Rectal smooth muscle tissue (tissue), 1 donor: ENCODE data around the gene SDHA.
"Not testable (repeated sequence)": the region's sequence is repeated elsewhere in the genome, so short reads cannot be mapped to it uniquely, and the experiment has no call there.

Experiments
- H3K27ac ChIP-seq: one replicate; pipeline ENCODE4 v1.7.0; 2013; ENCODE audit warnings: low read depth, low read length, inconsistent platforms
- H3K27me3 ChIP-seq: one replicate; pipeline ENCODE4 v1.7.0; 2013; ENCODE audit warnings: low read length; ENCODE audit not compliant: control insufficient read depth, insufficient read depth
- H3K36me3 ChIP-seq: one replicate; pipeline ENCODE4 v1.7.0; 2013; ENCODE audit warnings: low read length; ENCODE audit not compliant: control insufficient read depth, insufficient read depth
- H3K4me1 ChIP-seq: one replicate; pipeline ENCODE4 v1.7.0; 2013; ENCODE audit warnings: low read length; ENCODE audit not compliant: control insufficient read depth, insufficient read depth
- H3K4me3 ChIP-seq: one replicate; pipeline ENCODE4 v1.7.0; 2013; ENCODE audit warnings: low read length
- H3K9ac ChIP-seq: one replicate; pipeline ENCODE4 v1.7.0; 2013; ENCODE audit warnings: low read length

SDHA gene

DNA sequence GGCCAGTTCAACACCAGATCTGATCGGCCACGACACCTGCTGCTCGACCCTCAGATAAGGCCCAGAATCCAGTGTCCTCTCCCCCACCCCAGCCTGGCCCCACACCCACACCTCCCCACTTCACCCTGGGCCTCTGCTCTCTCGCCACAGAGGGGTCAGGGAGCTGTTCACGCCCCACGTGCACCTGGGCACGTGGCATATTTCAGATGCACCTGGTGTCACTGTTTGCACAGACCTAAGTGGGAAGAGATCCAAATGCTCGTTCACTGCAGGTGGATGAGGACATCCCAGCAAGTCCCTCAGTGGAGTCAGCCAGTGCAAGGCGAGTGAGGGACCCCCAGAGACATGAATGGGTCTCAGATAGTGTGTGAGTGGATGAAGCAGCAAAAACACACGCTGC, 78.1 kb downstream of the SDHA start:
- not testable (repeated sequence) for H3K4me1 ChIP-seq

DNA sequence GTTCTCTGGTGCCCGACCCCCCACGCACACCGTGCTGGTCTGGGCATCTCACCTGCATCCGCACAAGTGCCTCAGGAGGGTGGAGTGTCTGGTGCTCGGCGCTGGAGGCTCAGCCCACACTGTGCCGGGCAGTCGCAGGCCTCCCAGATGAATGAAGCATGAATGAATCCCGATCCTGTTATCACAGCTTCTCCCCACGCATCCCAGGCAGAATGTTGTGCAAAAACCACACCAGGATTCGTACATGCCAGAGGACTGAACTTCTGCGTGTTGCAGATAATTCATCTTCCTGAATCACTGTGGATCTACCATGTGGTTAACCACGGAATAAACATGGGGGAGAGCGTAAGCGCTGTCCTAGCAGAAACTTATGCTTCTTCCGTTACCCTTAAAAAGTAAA, 78.8 kb downstream of the SDHA start:
- H3K27ac ChIP-seq, H3K4me1 ChIP-seq, H3K27me3 ChIP-seq, H3K36me3 ChIP-seq, H3K9ac ChIP-seq, H3K4me3 ChIP-seq: not testable (repeated sequence)

More for the DNA sequence above, 78.1 kb downstream of the SDHA start:
- H3K36me3 ChIP-seq, H3K27ac ChIP-seq, H3K27me3 ChIP-seq, H3K4me3 ChIP-seq, H3K9ac ChIP-seq: not testable (repeated sequence)

DNA sequence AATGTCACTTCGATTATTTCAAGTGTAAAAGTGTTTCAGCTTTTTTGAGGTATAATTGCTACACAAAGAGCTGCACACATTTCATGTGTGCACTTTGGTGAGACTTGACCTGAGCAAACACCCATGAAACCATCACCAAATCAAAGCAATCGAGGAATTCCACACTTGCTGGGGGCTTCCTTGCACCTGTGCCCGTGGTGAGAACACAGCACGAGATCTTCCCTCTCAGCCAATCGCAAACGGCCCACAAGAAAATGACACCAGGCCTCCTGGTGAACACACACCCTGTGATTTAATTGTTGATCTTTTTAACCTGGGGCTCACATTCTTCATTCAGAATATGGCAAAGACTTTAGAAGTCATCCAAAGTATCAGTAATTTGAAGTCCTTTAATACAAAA, 79.3 kb downstream of the SDHA start:
- not testable (repeated sequence) for H3K27ac ChIP-seq, H3K4me3 ChIP-seq, H3K27me3 ChIP-seq, H3K36me3 ChIP-seq, H3K4me1 ChIP-seq, H3K9ac ChIP-seq

DNA sequence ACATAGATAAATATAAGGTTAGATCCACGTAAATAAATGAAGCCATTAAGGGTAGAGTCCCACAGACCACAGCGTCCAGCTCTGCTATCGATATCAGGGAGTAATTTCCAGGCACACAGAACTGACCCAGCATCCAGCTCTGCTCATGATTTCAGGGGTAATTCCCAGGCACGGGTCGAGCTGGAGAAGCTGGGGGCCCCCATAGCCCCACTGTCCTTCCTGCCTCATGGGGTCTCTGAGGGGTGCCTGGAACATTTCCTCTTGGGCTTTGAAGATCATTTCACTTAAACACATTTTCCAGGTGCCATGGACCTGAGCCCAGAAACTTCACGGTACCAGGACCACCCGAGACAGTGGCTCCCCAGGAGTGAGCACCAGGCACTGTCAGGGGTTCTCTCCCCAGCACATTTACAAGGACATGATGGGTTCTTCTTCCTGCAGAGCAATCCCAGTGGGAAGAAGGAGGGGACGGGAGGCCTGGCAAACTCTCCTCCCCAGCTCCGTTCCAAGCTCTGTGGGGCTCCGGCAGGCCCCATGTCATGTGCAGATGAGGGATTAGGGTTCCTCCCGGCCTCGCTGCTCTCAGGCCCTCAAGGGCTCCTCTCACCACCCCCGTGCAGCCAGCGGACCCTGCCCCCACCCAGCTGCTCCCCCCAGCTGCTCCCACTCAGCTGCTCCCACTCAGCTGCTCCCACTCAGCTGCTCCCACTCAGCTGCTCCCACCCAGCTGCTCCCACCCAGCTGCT, 80.0 kb downstream of the SDHA start:
- not testable (repeated sequence) for H3K36me3 ChIP-seq, H3K9ac ChIP-seq, H3K4me3 ChIP-seq, H3K27ac ChIP-seq, H3K4me1 ChIP-seq, H3K27me3 ChIP-seq

DNA sequence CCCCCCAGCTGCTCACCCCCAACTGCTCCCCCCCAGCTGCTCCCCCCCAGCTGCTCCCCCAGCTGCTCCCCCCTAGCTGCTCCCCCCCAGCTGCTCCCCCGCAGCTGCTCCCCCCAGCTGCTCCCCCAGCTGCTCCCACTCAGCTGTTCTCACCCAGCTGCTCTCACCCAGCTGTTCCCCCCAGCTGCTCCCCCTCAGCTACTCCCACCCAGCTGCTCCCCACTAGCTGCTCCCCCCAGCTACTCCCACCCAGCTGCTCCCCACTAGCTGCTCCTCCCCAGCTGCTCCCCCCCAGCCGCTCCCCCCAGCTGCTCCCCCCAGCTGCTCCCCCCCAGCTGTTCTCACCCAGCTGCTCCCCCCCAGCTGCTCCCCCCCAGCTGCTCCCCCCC, 80.6 kb downstream of the SDHA start:
- Histone ChIP-seq H3K27ac (no peak overlapping the region), H3K4me3 (no peak overlapping the region), H3K27me3 (no peaks in the 10 kb centered on the region), H3K9ac (no peak overlapping the region), H3K4me1 (no peaks in the 10 kb centered on the region), H3K36me3 (no peaks in the 10 kb centered on the region)

DNA sequence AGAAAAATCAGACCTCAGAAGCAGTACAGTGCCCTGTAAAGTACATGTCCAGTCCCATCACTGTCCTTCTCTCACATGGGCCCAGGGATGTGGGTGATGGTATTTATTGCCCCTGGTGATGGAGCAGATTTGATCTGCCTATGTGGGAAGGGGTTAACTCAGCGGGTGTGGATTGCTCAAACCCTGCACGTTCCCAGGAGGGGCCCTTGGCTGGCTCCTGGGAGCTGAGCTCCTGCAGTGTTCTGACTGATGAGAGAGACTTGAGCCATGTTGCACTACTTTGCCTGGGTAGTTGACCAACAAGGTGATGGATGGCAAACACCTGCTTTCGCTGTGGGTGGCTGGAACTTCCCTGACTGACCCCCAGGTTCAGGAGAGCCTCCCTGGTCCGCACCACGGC, 81.8 kb downstream of the SDHA start:
- not testable (repeated sequence) for H3K4me3 ChIP-seq, H3K27me3 ChIP-seq, H3K36me3 ChIP-seq

DNA sequence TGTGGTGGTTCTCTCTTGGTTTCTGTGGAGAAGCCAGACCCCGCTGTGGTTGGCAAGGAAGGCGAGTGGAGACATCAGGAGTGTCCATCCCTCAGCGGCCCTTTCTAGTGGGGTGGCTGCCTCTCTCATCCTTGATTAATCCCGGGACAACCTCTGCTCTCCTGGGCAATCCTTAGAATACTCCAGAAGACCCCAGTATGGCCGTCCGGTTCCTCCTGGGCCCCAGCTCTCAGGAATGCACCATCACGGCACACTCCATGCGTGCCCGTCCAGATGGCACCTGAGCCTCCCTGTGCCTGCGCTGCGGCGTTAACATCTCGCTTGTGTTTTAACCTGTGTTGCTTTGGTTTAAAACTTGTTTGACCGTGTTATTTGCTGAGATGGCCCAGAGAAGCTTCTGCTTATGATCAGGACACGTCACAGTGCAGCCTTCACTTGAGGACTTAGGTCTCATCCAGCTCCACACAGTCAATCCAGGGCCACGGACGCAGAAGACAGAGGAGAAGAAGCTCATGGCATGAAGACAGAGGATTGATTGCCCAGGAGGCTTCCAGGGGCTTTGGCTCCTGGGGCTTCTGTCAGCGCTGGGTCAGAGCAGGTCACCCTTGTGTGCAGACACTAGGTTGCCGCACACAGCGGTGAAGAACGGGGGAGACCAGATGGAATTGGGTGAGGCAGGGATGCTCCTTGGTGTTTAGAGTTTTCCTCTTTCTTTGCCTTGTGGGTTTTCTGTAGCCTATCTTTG, 82.7 kb downstream of the SDHA start:
- not testable (repeated sequence) for H3K9ac ChIP-seq, H3K27me3 ChIP-seq, H3K36me3 ChIP-seq, H3K27ac ChIP-seq, H3K4me1 ChIP-seq, H3K4me3 ChIP-seq

More for the DNA sequence above, 81.8 kb downstream of the SDHA start:
- not testable (repeated sequence) for H3K9ac ChIP-seq, H3K27ac ChIP-seq, H3K4me1 ChIP-seq

DNA sequence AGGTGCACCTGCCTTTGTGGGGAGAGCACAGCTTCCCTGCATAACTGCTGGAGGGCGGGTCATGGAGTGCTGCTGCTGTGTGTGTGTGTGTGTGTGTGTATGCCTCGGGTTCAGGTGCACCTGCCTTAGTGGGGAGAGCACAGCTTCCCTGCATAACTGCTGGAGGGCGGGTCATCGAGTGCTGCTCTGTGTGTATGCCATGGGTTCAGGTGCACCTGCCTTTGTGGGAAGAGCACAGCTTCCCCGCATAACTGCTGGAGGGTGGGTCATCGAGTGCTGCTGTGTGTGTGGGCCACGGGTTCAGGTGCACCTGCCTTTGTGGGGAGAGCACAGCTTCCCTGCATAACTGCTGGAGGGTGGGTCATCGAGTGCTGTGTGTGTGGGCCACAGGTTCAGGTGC, 84.3 kb downstream of the SDHA start:
- not testable (repeated sequence) for H3K27me3 ChIP-seq, H3K36me3 ChIP-seq, H3K4me3 ChIP-seq, H3K9ac ChIP-seq, H3K27ac ChIP-seq, H3K4me1 ChIP-seq

DNA sequence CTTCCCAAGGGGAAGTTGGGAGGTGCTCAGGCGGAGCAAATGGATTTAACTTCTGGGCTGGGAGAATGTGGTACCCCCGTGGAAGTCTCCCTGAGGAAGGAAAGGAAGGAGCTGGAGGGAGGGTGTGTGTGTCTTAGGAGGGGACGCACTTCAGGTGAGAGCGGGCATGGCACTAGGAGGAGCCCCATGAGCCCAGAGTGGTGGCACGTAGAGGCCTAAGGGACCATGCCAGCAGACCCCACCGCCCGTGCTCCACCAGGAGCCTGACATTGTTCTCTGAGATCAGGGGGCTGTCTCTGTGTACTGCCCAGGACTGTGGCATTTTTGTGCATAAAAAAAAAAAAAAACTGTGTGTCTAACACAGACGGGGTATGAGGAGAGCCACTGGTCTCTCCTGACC, 84.8 kb downstream of the SDHA start:
- Histone ChIP-seq H3K27ac (no peak overlapping the region), H3K4me3 (no peak overlapping the region), H3K27me3 (no peaks in the 10 kb centered on the region), H3K9ac (no peak overlapping the region), H3K4me1 (no peaks in the 10 kb centered on the region), H3K36me3 (peaks cover 11% of the 10 kb centered on the region)

DNA sequence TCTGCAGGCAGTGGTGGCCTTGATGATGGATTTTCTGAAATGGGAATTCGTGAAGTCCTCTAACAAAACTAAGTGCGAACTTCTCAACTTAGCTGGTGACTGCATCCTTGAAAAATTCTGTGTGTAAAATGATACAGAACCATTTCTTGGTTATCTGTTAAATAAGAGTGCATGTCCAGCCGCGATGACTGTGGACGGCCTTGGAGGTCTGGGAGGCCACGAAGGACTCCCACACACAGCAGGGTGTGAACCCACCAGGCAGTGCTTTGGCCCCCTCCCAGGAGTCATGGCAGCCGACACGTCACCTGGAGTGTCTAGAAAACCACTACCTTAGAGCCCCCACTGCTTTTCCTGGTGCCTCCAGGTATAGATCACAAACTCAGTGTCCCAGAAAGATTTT, 85.6 kb downstream of the SDHA start:
- H3K4me1 ChIP-seq, H3K4me3 ChIP-seq, H3K9ac ChIP-seq, H3K27ac ChIP-seq, H3K27me3 ChIP-seq: not testable (repeated sequence)
- peaks cover 12% of the 10 kb centered on the region for H3K36me3 ChIP-seq

DNA sequence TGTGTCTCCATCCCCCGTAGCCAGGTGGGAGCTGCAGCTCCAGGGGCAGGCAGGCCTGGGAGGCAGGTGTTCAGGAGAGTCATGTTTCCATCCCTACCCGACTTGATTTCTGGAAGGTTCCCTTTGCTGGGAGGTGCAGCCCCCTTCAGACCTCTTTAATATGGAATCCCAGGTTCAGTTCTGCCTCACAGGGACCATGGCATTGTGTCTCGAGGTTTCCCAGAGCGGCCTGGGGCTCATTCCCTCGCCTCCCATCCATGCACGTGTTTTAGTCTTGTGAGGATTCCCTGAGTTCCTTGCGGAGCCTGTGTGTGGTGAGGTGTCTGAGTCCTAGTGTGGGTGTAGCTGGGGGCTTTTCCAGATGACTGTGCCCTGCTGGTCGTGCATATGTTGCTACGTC, 86.9 kb downstream of the SDHA start:
- Histone ChIP-seq H3K36me3 (peaks cover 12% of the 10 kb centered on the region), H3K9ac (no peak overlapping the region), H3K27ac (no peak overlapping the region), H3K4me3 (no peak overlapping the region), H3K27me3 (no peaks in the 10 kb centered on the region), H3K4me1 (peaks cover 7% of the 10 kb centered on the region)

DNA sequence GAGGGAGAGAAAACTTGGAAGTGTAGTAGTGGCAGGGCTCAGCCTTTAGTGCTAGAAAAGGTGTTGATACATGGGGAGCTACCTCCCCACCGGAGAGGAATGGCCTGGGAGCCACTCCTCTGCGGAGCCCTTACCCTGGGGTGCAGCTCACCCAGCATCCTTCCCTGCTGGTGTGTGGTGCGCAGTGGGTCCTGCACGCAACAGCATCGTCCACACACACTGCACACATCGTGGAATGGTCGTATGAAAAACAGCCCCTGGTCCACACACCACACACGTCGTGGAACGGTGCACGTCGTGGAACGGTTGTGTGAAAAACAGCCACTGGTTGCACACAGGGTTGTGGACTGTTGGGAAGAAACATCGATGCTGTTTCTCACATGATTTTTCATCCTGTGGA, 87.3 kb downstream of the SDHA start:
- Histone ChIP-seq H3K27ac (no peak overlapping the region), H3K36me3 (peaks cover 12% of the 10 kb centered on the region), H3K4me3 (no peak overlapping the region), H3K9ac (no peak overlapping the region), H3K27me3 (no peaks in the 10 kb centered on the region), H3K4me1 (peaks cover 7% of the 10 kb centered on the region)
